ENCODE measurements around the gene PSMC3IP.

DNA sequence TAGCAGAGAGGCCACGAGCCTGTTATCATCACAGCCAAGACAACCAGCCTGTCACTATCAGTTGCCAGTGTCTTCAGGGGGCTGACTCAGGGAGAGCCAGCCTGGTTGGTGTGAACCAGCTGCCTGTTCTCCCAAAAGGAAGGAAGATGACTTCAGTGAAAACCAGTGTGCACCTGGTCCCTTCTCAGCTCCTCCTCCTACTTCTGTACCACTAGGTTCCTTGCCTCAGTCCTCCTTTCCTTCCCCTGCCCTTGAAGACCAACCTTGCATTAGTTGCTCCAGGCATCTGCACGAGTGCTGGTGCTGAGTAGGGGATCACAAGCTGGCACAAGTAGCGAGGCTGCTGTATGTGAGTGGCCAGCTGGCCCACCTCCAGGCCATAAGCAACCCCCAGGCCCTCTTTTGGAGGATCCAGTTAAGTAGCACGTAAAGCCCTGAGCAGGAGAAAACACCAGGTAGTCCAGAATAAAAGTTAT is 40.5 kb upstream of the PSMC3IP start:
- TF ChIP-seq, protein P1, sequence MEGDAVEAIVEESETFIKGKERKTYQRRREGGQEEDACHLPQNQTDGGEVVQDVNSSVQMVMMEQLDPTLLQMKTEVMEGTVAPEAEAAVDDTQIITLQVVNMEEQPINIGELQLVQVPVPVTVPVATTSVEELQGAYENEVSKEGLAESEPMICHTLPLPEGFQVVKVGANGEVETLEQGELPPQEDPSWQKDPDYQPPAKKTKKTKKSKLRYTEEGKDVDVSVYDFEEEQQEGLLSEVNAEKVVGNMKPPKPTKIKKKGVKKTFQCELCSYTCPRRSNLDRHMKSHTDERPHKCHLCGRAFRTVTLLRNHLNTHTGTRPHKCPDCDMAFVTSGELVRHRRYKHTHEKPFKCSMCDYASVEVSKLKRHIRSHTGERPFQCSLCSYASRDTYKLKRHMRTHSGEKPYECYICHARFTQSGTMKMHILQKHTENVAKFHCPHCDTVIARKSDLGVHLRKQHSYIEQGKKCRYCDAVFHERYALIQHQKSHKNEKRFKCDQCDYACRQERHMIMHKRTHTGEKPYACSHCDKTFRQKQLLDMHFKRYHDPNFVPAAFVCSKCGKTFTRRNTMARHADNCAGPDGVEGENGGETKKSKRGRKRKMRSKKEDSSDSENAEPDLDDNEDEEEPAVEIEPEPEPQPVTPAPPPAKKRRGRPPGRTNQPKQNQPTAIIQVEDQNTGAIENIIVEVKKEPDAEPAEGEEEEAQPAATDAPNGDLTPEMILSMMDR (conservative IDR thresholded peaks at IDR 0.05) = no peak
- TF ChIP-seq ZFX (IDR thresholded peaks at IDR 0.05) = no peak

Data from C4-2B (cell line).